Adipocyte (in vitro differentiated cells): ENCODE measurements around the gene TRPV5.

Experiments
- DNase-seq: peaks from one replicate; pipeline ENCODE4 v3.0.0-alpha.2; 2015; ENCODE audit warnings: low read depth
- H3K27me3 ChIP-seq: replicated peaks from 2 replicates; pipeline ENCODE4 v1.7.0; 2013; ENCODE audit warnings: mild to moderate bottlenecking, low read length, moderate library complexity; ENCODE audit not compliant: control insufficient read depth, insufficient read depth
- H3K36me3 ChIP-seq: 2 replicates; pipeline ENCODE4 v1.7.0; 2013; ENCODE audit warnings: low read length, mild to moderate bottlenecking, moderate library complexity; ENCODE audit not compliant: control insufficient read depth, insufficient read depth, severe bottlenecking
- H3K4me1 ChIP-seq: 2 replicates; pipeline ENCODE4 v1.7.0; 2013; ENCODE audit warnings: mild to moderate bottlenecking, low read length, moderate library complexity; ENCODE audit not compliant: control insufficient read depth, insufficient read depth
- H3K4me3 ChIP-seq: 2 replicates; pipeline ENCODE4 v1.7.0; 2013; ENCODE audit warnings: mild to moderate bottlenecking, low read length, moderate library complexity
- H3K9ac ChIP-seq: 2 replicates; pipeline ENCODE4 v1.7.0; 2013; ENCODE audit warnings: mild to moderate bottlenecking, low read length, moderate library complexity
- H3K9me3 ChIP-seq: 2 replicates; pipeline ENCODE4 v1.7.0; 2013; ENCODE audit warnings: mild to moderate bottlenecking, low read length, moderate library complexity; ENCODE audit not compliant: control insufficient read depth

The TRPV5 gene

GRCh38 chr7:142883145-142883544, 50.4 kb downstream of the TRPV5 start:
- Histone ChIP-seq H3K27me3 (peaks cover 59% of the 10 kb centered on the region), H3K9me3 (no peaks in the 10 kb centered on the region), H3K9ac (no peak overlapping the region), H3K4me3 (no peak overlapping the region), H3K4me1 (no peaks in the 10 kb centered on the region), H3K36me3 (no peaks in the 10 kb centered on the region)
- DNase-seq = no peak

GRCh38 chr7:142882338-142882678, 51.2 kb downstream of the TRPV5 start:
- Histone ChIP-seq H3K9ac (no peak overlapping the region), H3K27me3 (peaks cover 61% of the 10 kb centered on the region), H3K36me3 (no peaks in the 10 kb centered on the region), H3K4me1 (no peaks in the 10 kb centered on the region), H3K4me3 (no peak overlapping the region), H3K9me3 (no peaks in the 10 kb centered on the region)
- no peak for DNase-seq

- H3K4me1 ChIP-seq = no peaks in the 10 kb centered on the region
- no peak for DNase-seq
- H3K4me3 ChIP-seq = no peak overlapping the region
- H3K27me3 ChIP-seq = peaks cover 59% of the 10 kb centered on the region
- H3K9ac ChIP-seq = no peak overlapping the region
- H3K9me3 ChIP-seq = no peaks in the 10 kb centered on the region
- no peaks in the 10 kb centered on the region for H3K36me3 ChIP-seq
Measured at GRCh38 chr7:142881586-142882337, 51.8 kb downstream of the TRPV5 start.

GRCh38 chr7:142880876-142881505, 52.6 kb downstream of the TRPV5 start:
- H3K9me3 ChIP-seq = no peaks in the 10 kb centered on the region
- peak; percentile 46 for DNase-seq
- no peaks in the 10 kb centered on the region for H3K4me1 ChIP-seq
- H3K27me3 ChIP-seq = peaks cover 63% of the 10 kb centered on the region
- H3K4me3 ChIP-seq = no peak overlapping the region
- no peak overlapping the region for H3K9ac ChIP-seq
- H3K36me3 ChIP-seq = no peaks in the 10 kb centered on the region

- no peaks in the 10 kb centered on the region for H3K4me1 ChIP-seq
- no peaks in the 10 kb centered on the region for H3K9me3 ChIP-seq
- H3K4me3 ChIP-seq = no peak overlapping the region
- no peak overlapping the region for H3K9ac ChIP-seq
- no peak for DNase-seq
- H3K36me3 ChIP-seq = no peaks in the 10 kb centered on the region
- H3K27me3 ChIP-seq = peaks cover 61% of the 10 kb centered on the region
Measured at GRCh38 chr7:142879060-142879459, 54.5 kb downstream of the TRPV5 start.

- Histone ChIP-seq H3K9me3 (no peaks in the 10 kb centered on the region), H3K9ac (no peak overlapping the region), H3K4me1 (no peaks in the 10 kb centered on the region), H3K4me3 (no peak overlapping the region), H3K36me3 (no peaks in the 10 kb centered on the region), H3K27me3 (peaks cover 61% of the 10 kb centered on the region)
- DNase-seq = no peak
Measured at GRCh38 chr7:142878315-142878714, 55.2 kb downstream of the TRPV5 start.

GRCh38 chr7:142876991-142877910, 56.3 kb downstream of the TRPV5 start:
- DNase-seq = no peak
- H3K27me3 ChIP-seq = peaks cover 55% of the 10 kb centered on the region
- no peak overlapping the region for H3K4me3 ChIP-seq
- H3K4me1 ChIP-seq = no peaks in the 10 kb centered on the region
- no peak overlapping the region for H3K9ac ChIP-seq
- H3K36me3 ChIP-seq = no peaks in the 10 kb centered on the region
- no peaks in the 10 kb centered on the region for H3K9me3 ChIP-seq

GRCh38 chr7:142876236-142876960, 57.1 kb downstream of the TRPV5 start:
- no peaks in the 10 kb centered on the region for H3K4me1 ChIP-seq
- H3K27me3 ChIP-seq = peaks cover 47% of the 10 kb centered on the region
- DNase-seq = no peak

GRCh38 chr7:142875456-142875855, 58.1 kb downstream of the TRPV5 start:
- no peak for DNase-seq
- H3K4me3 ChIP-seq = no peak overlapping the region
- H3K27me3 ChIP-seq = peaks cover 37% of the 10 kb centered on the region
- H3K9me3 ChIP-seq = no peaks in the 10 kb centered on the region
- H3K36me3 ChIP-seq = no peaks in the 10 kb centered on the region
- H3K4me1 ChIP-seq = no peaks in the 10 kb centered on the region
- H3K9ac ChIP-seq = no peak overlapping the region

More at GRCh38 chr7:142876236-142876960, 57.1 kb downstream of the TRPV5 start:
- Histone ChIP-seq H3K36me3 (no peaks in the 10 kb centered on the region), H3K9ac (no peak overlapping the region), H3K4me3 (no peak overlapping the region), H3K9me3 (no peaks in the 10 kb centered on the region)

GRCh38 chr7:142874837-142875236, 58.7 kb downstream of the TRPV5 start:
- H3K4me1 ChIP-seq = no peaks in the 10 kb centered on the region
- H3K36me3 ChIP-seq = no peaks in the 10 kb centered on the region
- peaks cover 31% of the 10 kb centered on the region for H3K27me3 ChIP-seq
- DNase-seq = no peak
- no peak overlapping the region for H3K4me3 ChIP-seq
- H3K9me3 ChIP-seq = no peaks in the 10 kb centered on the region
- no peak overlapping the region for H3K9ac ChIP-seq

GRCh38 chr7:142874409-142874808, 59.1 kb downstream of the TRPV5 start:
- DNase-seq = no peak
- Histone ChIP-seq H3K4me3 (no peak overlapping the region), H3K27me3 (peaks cover 29% of the 10 kb centered on the region), H3K4me1 (no peaks in the 10 kb centered on the region), H3K9ac (no peak overlapping the region), H3K36me3 (no peaks in the 10 kb centered on the region), H3K9me3 (no peaks in the 10 kb centered on the region)
